GM19438 (cell line): Measurements from ENCODE around the gene PHF12.

ENCODE experiments used
- ATAC-seq: cut with Tn5 transposase; IDR thresholded peaks from one replicate; pipeline ENCODE4 v1.9.1; 2021; ENCODE audit warnings: low read depth; ENCODE audit not compliant: unreplicated experiment

PHF12 gene

GRCh38 chr17:28956861-28957260, 5.5 kb upstream of the PHF12 start:
- ATAC-seq, result no peak

- no peak for ATAC-seq
These were observed 4.8 kb upstream of the PHF12 start for GRCh38 chr17:28956112-28956511.

- ATAC-seq, result no peak
These were observed 4.1 kb upstream of the PHF12 start for GRCh38 chr17:28955408-28955807.

- ATAC-seq, result no peak
These were observed 3.6 kb upstream of the PHF12 start for GRCh38 chr17:28954886-28955285.

- ATAC-seq, result no peak
These were observed 2.3 kb upstream of the PHF12 start for GRCh38 chr17:28953444-28954118.

GRCh38 chr17:28951991-28952975, 965 bp upstream of the PHF12 start:
- peak; percentile 52 for ATAC-seq

GRCh38 chr17:28950752-28951427, 428 bp downstream of the PHF12 start:
- no peak for ATAC-seq

GRCh38 chr17:28950017-28950751, 1.1 kb downstream of the PHF12 start:
- ATAC-seq, result no peak

GRCh38 chr17:28949185-28950016, 1.9 kb downstream of the PHF12 start:
- ATAC-seq, result no peak

GRCh38 chr17:28948873-28949184, 2.5 kb downstream of the PHF12 start:
- ATAC-seq, result no peak

GRCh38 chr17:28948342-28948741, 3.0 kb downstream of the PHF12 start:
- no peak for ATAC-seq

- ATAC-seq, result no peak
These were observed 3.7 kb downstream of the PHF12 start for GRCh38 chr17:28947639-28948038.

- ATAC-seq, result no peak
These were observed 5.1 kb downstream of the PHF12 start for GRCh38 chr17:28946239-28946638.

GRCh38 chr17:28944862-28945741, 6.2 kb downstream of the PHF12 start:
- ATAC-seq, result no peak

GRCh38 chr17:28944343-28944742, 7.0 kb downstream of the PHF12 start:
- no peak for ATAC-seq

GRCh38 chr17:28942925-28943324, 8.4 kb downstream of the PHF12 start:
- no peak for ATAC-seq

GRCh38 chr17:28941251-28941650, 10.1 kb downstream of the PHF12 start:
- ATAC-seq, result no peak

GRCh38 chr17:28940675-28941074, 10.6 kb downstream of the PHF12 start:
- no peak for ATAC-seq

- no peak for ATAC-seq
These were observed 11.2 kb downstream of the PHF12 start for GRCh38 chr17:28940142-28940541.
